NCI-H526 treated with DMSO at 0.1 percent for 48 hours (cell line): ENCODE measurements around the gene PAPSS1.

Experiments used
- DNase-seq: peaks from one replicate; lab custom pipeline; 2025; lab: John Stamatoyannopoulos, UW

PAPSS1 gene

GRCh38 chr4:107625391-107625902 is 94.6 kb downstream of the PAPSS1 start:
- DNase-seq, result no peak

GRCh38 chr4:107624024-107624423 is 96.0 kb downstream of the PAPSS1 start:
- no peak for DNase-seq

GRCh38 chr4:107622006-107622405 is 98.0 kb downstream of the PAPSS1 start:
- no peak for DNase-seq

GRCh38 chr4:107619731-107620130 is 100.3 kb downstream of the PAPSS1 start:
- no peak for DNase-seq

GRCh38 chr4:107619066-107619465 is 101.0 kb downstream of the PAPSS1 start:
- no peak for DNase-seq

- no peak for DNase-seq
Observed at GRCh38 chr4:107618656-107619055, 101.4 kb downstream of the PAPSS1 start.

- DNase-seq, result no peak
Observed at GRCh38 chr4:107616838-107617389, 103.1 kb downstream of the PAPSS1 start.

GRCh38 chr4:107615809-107616208 is 104.2 kb downstream of the PAPSS1 start:
- no peak for DNase-seq

- peak; percentile 85 for DNase-seq
Observed at GRCh38 chr4:107603430-107603829, 116.6 kb downstream of the PAPSS1 start.

- no peak for DNase-seq
Observed at GRCh38 chr4:107600983-107601382, 119.1 kb downstream of the PAPSS1 start.

- no peak for DNase-seq
Observed at GRCh38 chr4:107600436-107600835, 119.6 kb downstream of the PAPSS1 start.

GRCh38 chr4:107599841-107600240 is 120.2 kb downstream of the PAPSS1 start:
- no peak for DNase-seq

GRCh38 chr4:107593230-107593629 is 126.8 kb downstream of the PAPSS1 start:
- DNase-seq, result no peak

- no peak for DNase-seq
Observed at GRCh38 chr4:107592519-107592918, 127.5 kb downstream of the PAPSS1 start.

- DNase-seq, result no peak
Observed at GRCh38 chr4:107589269-107589668, 130.8 kb downstream of the PAPSS1 start.

- no peak for DNase-seq
Observed at GRCh38 chr4:107586371-107586770, 133.7 kb downstream of the PAPSS1 start.

GRCh38 chr4:107579099-107579498 is 140.9 kb downstream of the PAPSS1 start:
- no peak for DNase-seq

- no peak for DNase-seq
Observed at GRCh38 chr4:107578321-107578720, 141.7 kb downstream of the PAPSS1 start.

GRCh38 chr4:107577743-107578142 is 142.3 kb downstream of the PAPSS1 start:
- DNase-seq, result no peak

- no peak for DNase-seq
Observed at GRCh38 chr4:107575243-107575642, 144.8 kb downstream of the PAPSS1 start.

GRCh38 chr4:107572281-107572680 is 147.8 kb downstream of the PAPSS1 start:
- DNase-seq, result no peak

- no peak for DNase-seq
Observed at GRCh38 chr4:107570952-107571351, 149.1 kb downstream of the PAPSS1 start.

GRCh38 chr4:107564326-107564725 is 155.7 kb downstream of the PAPSS1 start:
- DNase-seq, result no peak
